Activated CD4-positive, alpha-beta T cell treated with anti-CD3 and anti-CD28 coated beads for 1 hour (primary cell): ENCODE results near the gene PDLIM4.

Source experiments
- DNase-seq: peaks from one replicate; pipeline ENCODE4 v3.0.0-alpha.2; 2020

PDLIM4 gene

GRCh38 chr5:132293066-132293991, 35.8 kb downstream of the PDLIM4 start:
- peak; percentile 47 for DNase-seq

GRCh38 chr5:132293992-132294727, 36.7 kb downstream of the PDLIM4 start, which contains the start of gene SLC22A4:
TSS of gene SLC22A4 (plus strand) at chr5:132294394. CDS start at chr5:132294617, 223 bp downstream.
- DNase-seq: peak; percentile 46

- DNase-seq: peak; percentile 61
Measured at GRCh38 chr5:132294728-132295504, 37.4 kb downstream of the PDLIM4 start.

DNA sequence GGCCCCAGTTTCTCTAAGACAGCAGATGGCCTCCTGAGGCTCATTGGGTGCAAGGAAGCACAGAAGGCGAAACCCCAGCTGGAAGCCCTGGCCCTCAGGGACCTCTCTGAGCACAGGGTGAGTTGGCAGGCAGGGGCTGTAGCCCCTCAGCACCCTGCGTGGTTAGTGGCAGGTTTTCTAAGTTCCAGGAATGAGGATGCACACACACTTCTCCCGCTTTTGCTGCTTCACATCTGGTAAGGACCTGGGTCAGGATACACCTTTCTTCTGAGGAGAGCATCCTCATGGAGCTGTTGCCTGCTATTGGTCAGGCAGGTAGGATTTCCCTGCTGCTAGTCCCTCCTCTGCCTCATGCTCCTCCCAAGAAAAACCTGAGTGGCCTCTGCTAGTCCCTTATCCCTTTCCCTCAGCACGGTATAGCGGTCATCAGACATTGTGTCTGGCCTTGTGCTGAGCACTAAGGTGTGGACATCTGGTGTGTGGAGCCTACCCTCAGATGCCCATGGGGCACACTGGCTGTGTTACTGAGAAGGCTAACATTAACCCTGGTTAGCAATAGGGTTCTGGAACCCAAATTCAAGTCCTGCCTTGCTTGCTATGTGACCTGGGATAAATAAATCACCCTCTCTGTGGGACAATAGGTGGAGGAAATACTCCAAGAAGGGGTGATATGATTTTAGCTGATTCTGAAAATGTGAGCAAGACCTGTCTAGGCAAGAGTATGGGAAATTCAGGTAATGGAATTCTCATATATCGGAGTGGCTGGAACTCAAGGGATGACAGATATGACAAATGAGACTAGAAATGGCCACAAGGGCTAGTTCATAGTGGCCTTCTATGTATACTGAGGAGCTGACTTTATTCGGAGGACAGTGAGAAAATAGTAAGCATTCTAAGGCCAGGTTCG, 38.3 kb downstream of the PDLIM4 start:
- no peak for DNase-seq

DNA sequence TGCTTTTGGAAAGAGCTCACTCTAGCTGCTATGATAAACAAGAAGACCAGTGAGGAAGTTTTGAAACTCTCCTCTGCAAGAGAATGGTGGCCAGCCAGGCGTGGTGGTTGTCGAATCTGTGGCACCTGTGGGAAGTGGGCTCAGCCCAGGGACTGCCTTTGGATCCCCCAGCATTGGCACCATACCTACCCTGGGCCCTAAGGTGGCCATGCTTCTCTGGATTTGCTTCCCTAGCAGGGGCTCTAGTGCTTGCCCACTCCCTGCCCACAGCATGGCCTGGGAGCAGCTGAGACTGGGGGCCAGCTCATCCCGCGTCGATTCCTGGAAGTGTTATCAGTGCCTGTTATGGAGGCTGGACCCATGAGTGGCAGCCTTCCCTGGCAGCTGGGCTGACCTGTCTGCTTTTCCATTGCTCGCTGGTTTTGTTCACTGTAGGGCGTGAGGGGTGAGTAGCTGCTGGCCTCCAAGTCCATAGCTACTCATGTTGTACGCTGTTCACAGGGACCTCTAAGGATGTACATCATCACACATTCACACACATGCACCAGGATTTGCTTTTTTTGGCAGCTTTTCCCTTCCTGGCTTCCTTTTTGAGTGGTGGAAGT, 39.0 kb downstream of the PDLIM4 start:
- DNase-seq: no peak

GRCh38 chr5:132297211-132297940, 39.9 kb downstream of the PDLIM4 start:
- DNase-seq: no peak

GRCh38 chr5:132298298-132299212, 41.1 kb downstream of the PDLIM4 start:
- no peak for DNase-seq

DNA sequence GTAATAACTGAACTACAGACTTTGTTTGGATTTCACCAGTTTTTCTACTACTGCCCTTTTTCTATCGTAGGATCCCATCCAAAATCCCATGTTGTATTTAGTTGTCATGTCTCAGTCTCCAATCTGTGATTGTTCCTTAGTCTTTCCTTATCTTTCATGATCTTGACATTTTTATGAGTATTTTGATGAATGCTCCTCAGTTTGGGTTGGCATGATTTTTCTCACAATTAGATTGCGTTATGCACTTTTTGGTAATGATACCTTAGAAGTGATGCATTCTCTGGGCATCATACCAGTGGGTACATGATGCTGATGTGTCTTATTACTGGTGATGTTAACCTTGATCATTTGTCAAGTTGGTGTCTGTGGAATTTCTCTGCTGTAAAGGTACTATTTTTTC, 42.4 kb downstream of the PDLIM4 start:
- DNase-seq: no peak

GRCh38 chr5:132300577-132301343, 43.3 kb downstream of the PDLIM4 start:
- no peak for DNase-seq

GRCh38 chr5:132301344-132302271, 44.1 kb downstream of the PDLIM4 start:
- DNase-seq: no peak

DNA sequence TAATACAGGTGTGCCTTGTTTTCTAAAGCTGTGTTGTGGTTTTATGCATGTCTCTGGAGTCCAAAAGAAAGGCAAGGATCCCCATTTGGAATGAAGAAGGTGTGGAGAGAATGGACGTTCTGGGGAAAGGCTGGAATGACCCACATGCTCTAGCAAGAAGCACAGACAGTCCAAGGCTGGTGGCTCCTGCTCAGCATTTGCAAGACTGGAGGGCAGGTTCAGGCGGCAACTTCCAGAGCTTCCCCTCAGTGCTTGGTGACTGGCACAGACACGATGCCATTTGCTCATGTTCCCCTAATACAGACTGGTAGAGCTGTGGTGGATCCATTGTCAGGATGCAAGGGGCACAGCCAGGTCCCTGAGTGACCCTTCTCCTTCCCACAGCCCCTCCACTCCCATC, 44.9 kb downstream of the PDLIM4 start:
- DNase-seq: no peak

DNA sequence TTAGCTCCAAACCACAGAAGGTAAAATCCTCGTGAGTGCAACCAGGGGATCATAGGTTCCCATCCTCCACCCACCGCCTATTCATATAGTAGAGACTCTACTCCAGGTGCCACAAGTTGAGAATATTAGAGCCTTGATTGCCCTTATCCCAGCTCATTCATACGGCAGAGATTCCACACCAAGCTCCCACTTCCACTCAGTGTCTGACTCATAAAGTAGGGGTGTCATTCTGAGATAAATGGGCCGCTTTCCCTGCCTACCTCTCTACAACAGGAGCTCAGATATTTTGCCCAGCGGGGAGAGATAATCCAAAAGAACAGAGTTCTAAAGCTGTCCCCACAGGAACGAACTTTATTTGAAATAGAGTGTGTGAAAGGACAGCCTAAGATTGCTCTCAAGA, 46.1 kb downstream of the PDLIM4 start:
- no peak for DNase-seq

- DNase-seq: no peak
Measured at GRCh38 chr5:132305420-132305819, 47.9 kb downstream of the PDLIM4 start.

DNA sequence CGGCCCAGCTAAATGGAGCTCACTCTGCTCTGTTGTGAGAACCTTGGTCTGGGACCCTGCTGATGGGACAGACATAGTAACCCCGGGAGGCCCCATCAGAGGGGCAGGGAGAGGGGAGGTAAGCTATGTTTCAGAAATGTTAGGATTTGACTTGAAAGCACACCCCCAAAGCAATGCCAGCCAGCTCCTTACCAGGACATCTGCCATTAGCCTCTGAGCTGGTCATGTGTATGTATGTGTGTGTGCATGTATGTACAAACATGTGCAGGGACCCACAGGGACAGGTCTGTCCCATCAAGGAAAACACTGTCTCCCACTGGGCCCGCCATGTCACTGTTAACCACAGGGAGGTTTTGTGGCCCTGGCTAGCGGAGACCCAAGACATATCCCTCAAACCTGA, 51.2 kb downstream of the PDLIM4 start:
- DNase-seq: no peak

GRCh38 chr5:132309679-132310078, 52.2 kb downstream of the PDLIM4 start:
- DNase-seq: no peak

GRCh38 chr5:132310141-132310834, 52.8 kb downstream of the PDLIM4 start:
- no peak for DNase-seq

DNA sequence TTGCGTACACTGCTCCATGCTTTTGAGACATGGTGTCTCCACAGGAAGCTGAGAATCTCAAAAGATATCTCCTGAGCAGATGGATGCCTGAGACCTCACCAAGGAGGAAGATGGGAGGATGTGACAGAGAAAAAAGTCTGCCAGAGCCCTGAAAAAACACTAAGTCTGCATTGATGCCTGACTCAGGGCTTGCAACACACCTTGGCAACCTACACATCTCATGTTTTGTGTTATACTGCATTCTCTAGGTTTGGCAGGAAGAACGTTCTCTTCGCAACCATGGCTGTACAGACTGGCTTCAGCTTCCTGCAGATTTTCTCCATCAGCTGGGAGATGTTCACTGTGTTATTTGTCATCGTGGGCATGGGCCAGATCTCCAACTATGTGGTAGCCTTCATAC, 55.9 kb downstream of the PDLIM4 start:
- DNase-seq: no peak
